Effector memory CD8-positive, alpha-beta T cell (primary cell): ENCODE measurements around the gene PRSS35.
"Not testable (repeated sequence)": the region's sequence is repeated elsewhere in the genome, so short reads cannot be mapped to it uniquely, and the experiment has no call there.

Source experiments
- ATAC-seq: fragments of 150-1000 bp; cut with Tn5 transposase; replicated peaks from 2 replicates; pipeline ENCODE4 v1.10.0; 2021; ENCODE audit warnings: mild to moderate bottlenecking, moderate library complexity
- DNase-seq, 3 experiments: peaks; one replicate each; pipeline ENCODE4 v3.0.0; 2021
- H3K27ac Mint-ChIP-seq, 2 donors: one replicate each; pipeline ENCODE4 v1.8.0; 2022; ENCODE audit warnings: mild to moderate bottlenecking in 2 of 2, mixed read lengths in 2 of 2, moderate library complexity in 2 of 2
- H3K27me3 Mint-ChIP-seq, 2 donors: one replicate each; pipeline ENCODE4 v1.8.0; 2022; ENCODE audit warnings: mixed read lengths in 2 of 2
- H3K36me3 Mint-ChIP-seq: one replicate; pipeline ENCODE4 v1.8.0; 2022; ENCODE audit warnings: mild to moderate bottlenecking, moderate library complexity, mixed read lengths; ENCODE audit not compliant: insufficient read depth
- H3K4me1 Mint-ChIP-seq, 2 donors: one replicate each; pipeline ENCODE4 v1.8.0; 2022; ENCODE audit warnings: low read depth in 2 of 2, mixed read lengths in 2 of 2
- H3K4me3 Mint-ChIP-seq, 2 donors: one replicate each; pipeline ENCODE4 v1.8.0; 2022; ENCODE audit warnings: mild to moderate bottlenecking in 2 of 2, mixed read lengths in 2 of 2, moderate library complexity in 2 of 2
- H3K9me3 Mint-ChIP-seq, 2 donors: one replicate each; pipeline ENCODE4 v1.8.0; 2022; ENCODE audit warnings: mixed read lengths in 2 of 2
- total RNA-seq, 9 experiments: gene quantifications; one replicate each; lab custom pipeline; 2026; lab: John Stamatoyannopoulos, UW

PRSS35 gene, protein sequence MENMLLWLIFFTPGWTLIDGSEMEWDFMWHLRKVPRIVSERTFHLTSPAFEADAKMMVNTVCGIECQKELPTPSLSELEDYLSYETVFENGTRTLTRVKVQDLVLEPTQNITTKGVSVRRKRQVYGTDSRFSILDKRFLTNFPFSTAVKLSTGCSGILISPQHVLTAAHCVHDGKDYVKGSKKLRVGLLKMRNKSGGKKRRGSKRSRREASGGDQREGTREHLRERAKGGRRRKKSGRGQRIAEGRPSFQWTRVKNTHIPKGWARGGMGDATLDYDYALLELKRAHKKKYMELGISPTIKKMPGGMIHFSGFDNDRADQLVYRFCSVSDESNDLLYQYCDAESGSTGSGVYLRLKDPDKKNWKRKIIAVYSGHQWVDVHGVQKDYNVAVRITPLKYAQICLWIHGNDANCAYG
- total RNA-seq: 0.24 to 10.7 (median 1.7) reads per million in 9 experiments

DNA sequence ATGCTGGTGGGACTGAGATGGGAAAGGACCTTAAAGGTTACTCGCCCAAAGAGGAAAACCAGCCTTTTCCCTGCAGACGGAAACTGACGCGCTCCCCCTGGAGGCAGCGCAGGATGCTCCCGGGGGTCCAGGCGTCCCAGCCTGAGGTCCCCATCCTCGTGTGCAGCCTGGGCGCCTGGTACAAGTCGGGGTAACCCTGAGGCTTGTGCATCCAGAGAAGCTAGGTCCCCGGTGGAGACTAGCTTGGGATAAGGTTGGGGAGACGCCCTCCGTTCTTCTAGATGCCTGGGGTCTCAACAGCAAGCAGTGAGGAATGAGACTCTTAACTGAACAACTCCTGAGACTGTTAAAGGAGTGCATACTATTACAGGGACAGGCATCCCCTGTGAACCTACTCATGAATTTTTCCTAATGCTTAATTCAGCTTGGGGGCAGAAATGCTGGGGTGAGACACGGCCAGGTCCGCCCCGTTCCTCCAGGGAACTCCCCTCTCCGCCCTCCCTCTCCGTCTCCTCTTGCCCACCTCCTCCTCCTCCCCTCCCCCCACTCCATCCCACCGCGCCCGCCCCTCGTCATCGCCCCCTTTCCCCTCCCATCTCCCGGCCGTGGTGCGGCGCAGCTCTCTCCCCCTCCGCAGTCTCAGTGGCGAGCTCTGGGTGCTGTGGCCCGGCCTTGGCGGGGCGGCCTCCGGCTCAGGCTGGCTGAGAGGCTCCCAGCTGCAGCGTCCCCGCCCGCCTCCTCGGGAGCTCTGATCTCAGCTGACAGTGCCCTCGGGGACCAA, at the start of gene PRSS35:
TSS of gene PRSS35 (plus strand) at position 634 of the 781 bp plus-strand sequence. CDS start 10,908 bp downstream, outside the sequence.
- Mint-ChIP-seq H3K27me3 (peaks cover 32 to 42% of the 10 kb centered on the region in 2 donors), H3K4me1 (peaks cover 5% of the 10 kb centered on the region in 2 donors), H3K9me3 (no peaks in the 10 kb centered on the region), H3K27ac (peak within 1 kb of the TSS in 1 of 2 donors; percentile 79), H3K4me3 (peak within 1 kb of the TSS; percentile 58 to 75), H3K36me3 (peaks cover 3% of the 10 kb centered on the region)
- peak in 2 of 3 experiments; percentile 4 to 5 for DNase-seq
- ATAC-seq: peak; percentile 87

DNA sequence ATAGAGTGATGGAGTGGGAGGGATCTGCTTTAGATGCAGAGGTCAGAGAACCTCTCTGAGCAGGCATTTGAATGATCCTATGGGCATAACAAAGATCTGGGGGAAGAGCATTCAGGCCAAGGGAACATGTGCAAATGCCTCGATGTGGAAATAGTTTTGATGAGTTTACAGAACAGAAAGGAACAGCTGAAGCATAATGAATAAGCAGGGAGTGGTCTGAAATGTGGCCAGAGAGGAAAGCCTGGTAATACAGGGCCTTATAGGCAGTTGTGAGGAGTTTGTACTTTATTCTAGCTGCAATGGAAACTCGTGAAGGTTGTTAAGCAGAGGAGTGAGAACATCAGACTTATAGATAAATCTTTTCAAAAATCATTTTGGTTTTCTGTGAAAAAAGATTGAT, 48.4 kb upstream of the PRSS35 start:
- DNase-seq (no peak), ATAC-seq (no peak)
- Mint-ChIP-seq H3K27me3 (no peaks in the 10 kb centered on the region), H3K4me3 (no peak overlapping the region), H3K4me1 (peaks cover 0 to 4% of the 10 kb centered on the region in 2 donors), H3K36me3 (no peaks in the 10 kb centered on the region), H3K27ac (no peak overlapping the region), H3K9me3 (no peaks in the 10 kb centered on the region)

- Mint-ChIP-seq H3K27ac (no peak overlapping the region), H3K4me1 (peaks cover 0 to 3% of the 10 kb centered on the region in 2 donors), H3K36me3 (no peaks in the 10 kb centered on the region), H3K27me3 (no peaks in the 10 kb centered on the region), H3K9me3 (no peaks in the 10 kb centered on the region), H3K4me3 (no peak overlapping the region)
- DNase-seq: no peak
- no peak for ATAC-seq
Observed at GRCh38 chr6:83464381-83465140, 47.8 kb upstream of the PRSS35 start.

GRCh38 chr6:83466328-83466727, 46.0 kb upstream of the PRSS35 start:
- ATAC-seq (no peak), DNase-seq (no peak)
- Mint-ChIP-seq H3K9me3 (no peaks in the 10 kb centered on the region), H3K36me3 (no peaks in the 10 kb centered on the region), H3K4me3 (no peak overlapping the region), H3K27ac (no peak overlapping the region), H3K4me1 (no peaks in the 10 kb centered on the region), H3K27me3 (no peaks in the 10 kb centered on the region)

GRCh38 chr6:83467620-83468036, 44.7 kb upstream of the PRSS35 start:
- DNase-seq: no peak
- Mint-ChIP-seq H3K36me3 (no peaks in the 10 kb centered on the region), H3K4me1 (peaks cover 0 to 3% of the 10 kb centered on the region in 2 donors), H3K4me3 (no peak overlapping the region), H3K9me3 (no peaks in the 10 kb centered on the region), H3K27ac (no peak overlapping the region), H3K27me3 (peaks cover 0 to 9% of the 10 kb centered on the region in 2 donors)
- ATAC-seq: peak; percentile 26

DNA sequence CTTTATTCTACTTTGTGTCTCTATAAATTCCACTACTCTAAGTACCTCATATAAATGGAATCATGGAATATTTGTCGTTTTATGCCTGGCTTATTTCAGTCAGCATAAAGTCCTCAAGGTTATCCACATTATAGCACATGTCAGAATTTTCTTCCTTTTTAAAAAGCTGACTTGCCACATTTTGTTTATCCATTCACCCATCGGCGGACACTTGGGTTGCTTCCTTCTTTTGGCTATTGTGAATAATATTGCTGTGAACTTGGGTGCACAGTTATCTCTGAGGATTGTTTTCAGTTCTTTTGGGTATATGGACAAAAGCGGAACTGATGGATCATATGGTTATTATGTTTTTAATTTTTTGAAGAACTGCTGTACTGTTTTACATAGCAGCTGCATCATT, 42.3 kb upstream of the PRSS35 start:
- no peak for DNase-seq
- no peak for ATAC-seq
- H3K4me1 Mint-ChIP-seq: peaks cover 0 to 3% of the 10 kb centered on the region in 2 donors

DNA sequence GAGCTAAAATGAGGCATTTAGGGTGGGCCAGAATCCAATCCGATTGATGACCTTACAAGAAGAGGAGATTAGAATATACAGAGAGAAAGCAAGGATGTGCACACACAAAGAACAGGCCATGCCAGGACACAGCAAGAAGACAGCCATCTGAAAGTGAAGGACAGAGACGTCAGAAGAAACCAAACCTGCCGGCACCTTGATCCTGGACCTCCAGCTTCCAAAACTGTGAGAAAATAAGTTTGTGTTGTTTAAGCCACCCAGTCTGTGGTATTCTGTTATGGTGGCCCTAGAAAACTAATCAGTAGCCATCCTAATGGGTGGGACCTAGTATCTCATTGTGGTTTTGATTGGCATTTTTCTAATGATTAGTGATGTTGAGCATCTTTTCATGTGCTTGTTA, 41.7 kb upstream of the PRSS35 start:
- Mint-ChIP-seq H3K4me3 (no peak overlapping the region), H3K36me3 (no peaks in the 10 kb centered on the region), H3K27ac (no peak overlapping the region), H3K9me3 (no peaks in the 10 kb centered on the region), H3K27me3 (peaks cover 0 to 9% of the 10 kb centered on the region in 2 donors), H3K4me1 (peaks cover 0 to 3% of the 10 kb centered on the region in 2 donors)
- DNase-seq: no peak
- no peak for ATAC-seq

More for the DNA sequence above, 42.3 kb upstream of the PRSS35 start:
- Mint-ChIP-seq H3K4me3 (no peak overlapping the region), H3K27me3 (peaks cover 0 to 9% of the 10 kb centered on the region in 2 donors), H3K9me3 (no peaks in the 10 kb centered on the region), H3K27ac (no peak overlapping the region), H3K36me3 (no peaks in the 10 kb centered on the region)

GRCh38 chr6:83472767-83473166, 39.6 kb upstream of the PRSS35 start:
- Mint-ChIP-seq H3K4me3 (no peak overlapping the region), H3K36me3 (no peaks in the 10 kb centered on the region), H3K27ac (no peak overlapping the region), H3K4me1 (peaks cover 0 to 3% of the 10 kb centered on the region in 2 donors), H3K27me3 (peaks cover 0 to 9% of the 10 kb centered on the region in 2 donors), H3K9me3 (no peaks in the 10 kb centered on the region)
- no peak for ATAC-seq
- DNase-seq: no peak

DNA sequence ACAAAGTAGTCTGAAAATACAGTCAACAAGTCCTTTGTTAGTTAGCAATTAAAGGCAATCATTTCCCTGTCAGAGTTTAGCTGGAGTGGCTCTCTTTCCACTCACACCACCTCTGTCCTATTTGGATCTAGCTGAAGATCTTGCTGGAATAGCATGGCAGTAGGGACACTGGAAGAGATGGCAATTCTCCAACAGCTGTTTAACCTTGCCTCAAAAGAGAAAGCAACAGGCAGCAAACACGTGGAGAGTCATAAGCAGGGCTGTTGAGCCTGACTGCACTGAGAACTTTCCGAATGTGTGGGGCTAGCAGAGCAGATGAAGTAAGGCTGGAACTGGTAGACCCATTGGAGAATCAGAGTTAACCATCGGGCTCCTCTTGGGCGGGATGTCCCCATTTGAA, 38.0 kb upstream of the PRSS35 start:
- H3K4me1 Mint-ChIP-seq: peaks cover 0 to 3% of the 10 kb centered on the region in 2 donors
- H3K27me3 Mint-ChIP-seq: peaks cover 0 to 9% of the 10 kb centered on the region in 2 donors
- no peaks in the 10 kb centered on the region for H3K9me3 Mint-ChIP-seq
- H3K36me3 Mint-ChIP-seq: no peaks in the 10 kb centered on the region
- H3K27ac Mint-ChIP-seq: no peak overlapping the region
- ATAC-seq: no peak
- H3K4me3 Mint-ChIP-seq: no peak overlapping the region
- DNase-seq: no peak

- Mint-ChIP-seq H3K4me1 (peaks cover 0 to 2% of the 10 kb centered on the region in 2 donors), H3K27ac (no peak overlapping the region), H3K9me3 (no peaks in the 10 kb centered on the region), H3K27me3 (peaks cover 5 to 7% of the 10 kb centered on the region in 2 donors), H3K36me3 (no peaks in the 10 kb centered on the region), H3K4me3 (no peak overlapping the region)
- ATAC-seq (no peak), DNase-seq (no peak)
Observed at GRCh38 chr6:83476971-83477370, 35.4 kb upstream of the PRSS35 start.

DNA sequence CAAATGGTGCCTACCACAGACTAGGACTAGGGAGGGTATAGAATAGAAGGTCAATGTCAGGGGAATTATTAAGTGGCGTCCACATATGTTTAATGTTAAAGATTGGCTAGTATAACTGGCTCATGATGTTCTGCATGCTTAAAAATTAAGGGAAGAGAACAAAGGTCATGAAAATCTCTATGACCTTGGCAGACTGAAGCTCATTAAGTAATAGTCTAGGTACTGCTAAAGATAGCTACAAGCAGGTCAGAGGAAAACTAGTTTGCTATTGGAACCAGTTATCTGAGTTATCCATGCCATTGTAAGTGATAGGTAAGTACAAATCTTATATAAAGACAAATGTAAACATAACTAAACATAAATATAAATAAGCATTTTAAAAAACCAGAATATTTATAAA, 32.9 kb upstream of the PRSS35 start:
- ATAC-seq (no peak), DNase-seq (no peak)
- Mint-ChIP-seq H3K27me3 (peaks cover 0 to 5% of the 10 kb centered on the region in 2 donors), H3K9me3 (no peaks in the 10 kb centered on the region), H3K4me1 (no peaks in the 10 kb centered on the region), H3K4me3 (no peak overlapping the region), H3K27ac (no peak overlapping the region), H3K36me3 (no peaks in the 10 kb centered on the region)

GRCh38 chr6:83480470-83480869, 31.9 kb upstream of the PRSS35 start:
- Mint-ChIP-seq H3K9me3 (no peaks in the 10 kb centered on the region), H3K27me3 (peaks cover 0 to 5% of the 10 kb centered on the region in 2 donors), H3K27ac (no peak overlapping the region), H3K4me3 (no peak overlapping the region), H3K4me1 (no peaks in the 10 kb centered on the region), H3K36me3 (no peaks in the 10 kb centered on the region)
- DNase-seq (no peak), ATAC-seq (no peak)

DNA sequence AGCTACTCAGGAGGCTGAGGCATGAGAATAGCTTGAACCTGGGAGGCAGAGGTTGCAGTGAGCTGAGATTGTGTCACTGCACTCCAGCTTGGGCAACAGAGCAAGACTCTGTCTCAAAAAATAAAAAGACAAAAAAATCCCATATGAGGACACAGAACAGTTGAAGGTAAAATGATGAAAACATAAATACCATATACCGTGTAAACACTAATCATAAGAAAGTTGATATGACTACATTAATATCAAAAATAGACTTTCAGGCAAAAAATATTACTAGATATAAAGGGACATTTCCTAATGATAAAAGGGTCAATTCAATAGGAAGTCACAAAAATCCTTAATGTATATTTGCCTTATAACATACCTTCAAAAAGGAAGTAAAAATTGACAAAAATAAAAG, 30.4 kb upstream of the PRSS35 start:
- DNase-seq, H3K27me3 Mint-ChIP-seq, H3K4me1 Mint-ChIP-seq, H3K9me3 Mint-ChIP-seq, H3K27ac Mint-ChIP-seq, H3K36me3 Mint-ChIP-seq, ATAC-seq, H3K4me3 Mint-ChIP-seq: not testable (repeated sequence)
